HepG2 (cell line): ENCODE measurements around the gene PIM3. TPM values are rescaled to one million over a fixed set of nuclear protein-coding genes. Genes with fewer than 3 reads are reported as not detected.

Source experiments
- ATF5 ChIP-seq: sonication (generic); formaldehyde crosslinking; IDR thresholded peaks from 2 replicates; pipeline ENCODE4 v1.4.0; 2020; ENCODE audit warnings: mild to moderate bottlenecking, low read depth, missing genetic modification reagents
- CBFB ChIP-seq: sonication (generic); formaldehyde crosslinking; IDR thresholded peaks from 2 replicates; pipeline ENCODE4 v1.4.0; 2020; ENCODE audit warnings: missing genetic modification reagents
- IKZF5 ChIP-seq: IDR thresholded peaks from 2 replicates; pipeline ENCODE4 v1.6.1; 2018; ENCODE audit warnings: missing genetic modification reagents, mild to moderate bottlenecking, missing compliant biosample characterization
- JDP2 ChIP-seq: sonication (generic); formaldehyde crosslinking; IDR thresholded peaks from 2 replicates; pipeline ENCODE4 v1.8.1; 2022; ENCODE audit warnings: missing genetic modification reagents, borderline replicate concordance
- KLF13 ChIP-seq: sonication (generic); formaldehyde crosslinking; IDR thresholded peaks from 2 replicates; pipeline ENCODE4 v1.4.0; 2020; ENCODE audit warnings: mild to moderate bottlenecking, missing genetic modification reagents
- MAFG ChIP-seq: sonication (generic); formaldehyde crosslinking; IDR thresholded peaks from 2 replicates; pipeline ENCODE4 v1.5.1; 2020; ENCODE audit warnings: mild to moderate bottlenecking, missing genetic modification reagents
- NFIB ChIP-seq: sonication (generic); formaldehyde crosslinking; IDR thresholded peaks from 2 replicates; pipeline ENCODE4 v1.9.0; 2021; ENCODE audit warnings: missing genetic modification reagents, mild to moderate bottlenecking, borderline replicate concordance
- SALL1 ChIP-seq: sonication (generic); formaldehyde crosslinking; IDR thresholded peaks from 2 replicates; pipeline ENCODE4 v1.8.0; 2022; ENCODE audit warnings: mild to moderate bottlenecking, missing genetic modification reagents
- SSRP1 ChIP-seq: IDR thresholded peaks from 2 replicates; pipeline ENCODE4 v1.6.1; 2016; ENCODE audit warnings: control low read depth
- ZFYVE20 ChIP-seq: sonication (generic); formaldehyde crosslinking; IDR thresholded peaks from 2 replicates; pipeline ENCODE4 v1.8.0; 2023; ENCODE audit warnings: low read depth, mild to moderate bottlenecking, moderate library complexity, missing genetic modification reagents, borderline replicate concordance
- ZNF10 ChIP-seq: sonication (generic); formaldehyde crosslinking; IDR thresholded peaks from 2 replicates; pipeline ENCODE4 v1.4.0; 2020; ENCODE audit warnings: mild to moderate bottlenecking, low read depth, missing genetic modification reagents, borderline replicate concordance
- ZNF282 ChIP-seq: fragments of 450-650 bp; IDR thresholded peaks from 2 replicates; pipeline ENCODE4 v1.6.1; 2018; ENCODE audit not compliant: partially characterized antibody
- ZNF430 ChIP-seq: sonication (generic); formaldehyde crosslinking; IDR thresholded peaks from 2 replicates; pipeline ENCODE4 v1.9.0; 2021; ENCODE audit warnings: mild to moderate bottlenecking, missing genetic modification reagents
- ZNF577 ChIP-seq: sonication (generic); formaldehyde crosslinking; IDR thresholded peaks from 2 replicates; pipeline ENCODE4 v1.4.0; 2020; ENCODE audit warnings: mild to moderate bottlenecking, low read depth, missing genetic modification reagents, borderline replicate concordance
- ZNF619 ChIP-seq: sonication (generic); formaldehyde crosslinking; IDR thresholded peaks from 2 replicates; pipeline ENCODE4 v1.4.0; 2020; ENCODE audit warnings: mild to moderate bottlenecking, missing genetic modification reagents
- ZNF713 ChIP-seq: sonication (generic); formaldehyde crosslinking; IDR thresholded peaks from 2 replicates; pipeline ENCODE4 v1.4.0; 2020; ENCODE audit warnings: mild to moderate bottlenecking, missing genetic modification reagents
- ZNF792 ChIP-seq: IDR thresholded peaks from 2 replicates; pipeline ENCODE4 v1.6.1; 2016
- ZSCAN25 ChIP-seq: sonication (generic); formaldehyde crosslinking; IDR thresholded peaks from 2 replicates; pipeline ENCODE4 v1.8.0; 2022; ENCODE audit warnings: mild to moderate bottlenecking, missing genetic modification reagents
- ZZZ3 ChIP-seq: sonication (generic); formaldehyde crosslinking; IDR thresholded peaks from 2 replicates; pipeline ENCODE4 v1.4.0; 2020; ENCODE audit warnings: missing genetic modification reagents, mild to moderate bottlenecking, borderline replicate concordance
- polyA plus RNA-seq, 8 experiments: library from polyadenylated mRNA; depleted of rRNA in 3 of 8; stranded (reverse) in 7 of 8; unstranded in 1 of 8; fragments of >200 nt; fragmentation: Illumina TruSeq in 4 of 8; extraction: Trizol in 4 of 8; gene quantifications; 2 replicates each; pipeline versions ENCODE4 v1.2.1 to v1.2.3, GENCODE V29; 2011 to 2016; ENCODE audit warnings: low read depth in 4 of 8, missing spikeins in 1 of 8, mixed read lengths in 1 of 8; ENCODE audit not compliant: insufficient read depth in 1 of 8
- total RNA-seq, 5 experiments: library from RNA; depleted of rRNA; stranded (reverse); fragments of >200 nt; fragmentation: Illumina TruSeq; extraction: Trizol; gene quantifications; 2 replicates each; pipeline ENCODE4 v1.2.3, GENCODE V29; 2016; ENCODE audit warnings: low read depth in 1 of 5
- TF ChIP-seq, protein P1 (sequence below): IDR thresholded peaks from 2 replicates; pipeline ENCODE4 v1.6.1; 2016; ENCODE audit warnings: missing genetic modification reagents, missing compliant biosample characterization
- TF ChIP-seq, protein P2 (sequence below): sonication (generic); formaldehyde crosslinking; IDR thresholded peaks from 2 replicates; pipeline ENCODE4 v1.9.0; 2021; ENCODE audit warnings: mild to moderate bottlenecking, missing genetic modification reagents

Gene PIM3
- total and polyA plus RNA-seq, 2 of the 13 experiments (the other 11 are each of a cell fraction or from before 2014, with no cell fraction given): 21.6 to 31.2 TPM

- 0 out of 2 replicates have a peak, but pooled peaks have one; percentile 70 for TF ChIP-seq ZNF713
- TF ChIP-seq NFIB (CRISPR knock-in tag): no peak
- TF ChIP-seq, protein P1, sequence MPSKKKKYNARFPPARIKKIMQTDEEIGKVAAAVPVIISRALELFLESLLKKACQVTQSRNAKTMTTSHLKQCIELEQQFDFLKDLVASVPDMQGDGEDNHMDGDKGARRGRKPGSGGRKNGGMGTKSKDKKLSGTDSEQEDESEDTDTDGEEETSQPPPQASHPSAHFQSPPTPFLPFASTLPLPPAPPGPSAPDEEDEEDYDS (CRISPR knock-in tag): peak; percentile 74
- TF ChIP-seq ZNF430 (CRISPR knock-in tag): no peak
- no peak for TF ChIP-seq ZNF10 (CRISPR knock-in tag)
- TF ChIP-seq ATF5 (CRISPR knock-in tag): no peak
- TF ChIP-seq ZZZ3 (CRISPR knock-in tag): peak; percentile 61; the same call in 1 of the 2 replicates
- no peak for TF ChIP-seq ZNF619 (CRISPR knock-in tag)
- TF ChIP-seq, protein P2, sequence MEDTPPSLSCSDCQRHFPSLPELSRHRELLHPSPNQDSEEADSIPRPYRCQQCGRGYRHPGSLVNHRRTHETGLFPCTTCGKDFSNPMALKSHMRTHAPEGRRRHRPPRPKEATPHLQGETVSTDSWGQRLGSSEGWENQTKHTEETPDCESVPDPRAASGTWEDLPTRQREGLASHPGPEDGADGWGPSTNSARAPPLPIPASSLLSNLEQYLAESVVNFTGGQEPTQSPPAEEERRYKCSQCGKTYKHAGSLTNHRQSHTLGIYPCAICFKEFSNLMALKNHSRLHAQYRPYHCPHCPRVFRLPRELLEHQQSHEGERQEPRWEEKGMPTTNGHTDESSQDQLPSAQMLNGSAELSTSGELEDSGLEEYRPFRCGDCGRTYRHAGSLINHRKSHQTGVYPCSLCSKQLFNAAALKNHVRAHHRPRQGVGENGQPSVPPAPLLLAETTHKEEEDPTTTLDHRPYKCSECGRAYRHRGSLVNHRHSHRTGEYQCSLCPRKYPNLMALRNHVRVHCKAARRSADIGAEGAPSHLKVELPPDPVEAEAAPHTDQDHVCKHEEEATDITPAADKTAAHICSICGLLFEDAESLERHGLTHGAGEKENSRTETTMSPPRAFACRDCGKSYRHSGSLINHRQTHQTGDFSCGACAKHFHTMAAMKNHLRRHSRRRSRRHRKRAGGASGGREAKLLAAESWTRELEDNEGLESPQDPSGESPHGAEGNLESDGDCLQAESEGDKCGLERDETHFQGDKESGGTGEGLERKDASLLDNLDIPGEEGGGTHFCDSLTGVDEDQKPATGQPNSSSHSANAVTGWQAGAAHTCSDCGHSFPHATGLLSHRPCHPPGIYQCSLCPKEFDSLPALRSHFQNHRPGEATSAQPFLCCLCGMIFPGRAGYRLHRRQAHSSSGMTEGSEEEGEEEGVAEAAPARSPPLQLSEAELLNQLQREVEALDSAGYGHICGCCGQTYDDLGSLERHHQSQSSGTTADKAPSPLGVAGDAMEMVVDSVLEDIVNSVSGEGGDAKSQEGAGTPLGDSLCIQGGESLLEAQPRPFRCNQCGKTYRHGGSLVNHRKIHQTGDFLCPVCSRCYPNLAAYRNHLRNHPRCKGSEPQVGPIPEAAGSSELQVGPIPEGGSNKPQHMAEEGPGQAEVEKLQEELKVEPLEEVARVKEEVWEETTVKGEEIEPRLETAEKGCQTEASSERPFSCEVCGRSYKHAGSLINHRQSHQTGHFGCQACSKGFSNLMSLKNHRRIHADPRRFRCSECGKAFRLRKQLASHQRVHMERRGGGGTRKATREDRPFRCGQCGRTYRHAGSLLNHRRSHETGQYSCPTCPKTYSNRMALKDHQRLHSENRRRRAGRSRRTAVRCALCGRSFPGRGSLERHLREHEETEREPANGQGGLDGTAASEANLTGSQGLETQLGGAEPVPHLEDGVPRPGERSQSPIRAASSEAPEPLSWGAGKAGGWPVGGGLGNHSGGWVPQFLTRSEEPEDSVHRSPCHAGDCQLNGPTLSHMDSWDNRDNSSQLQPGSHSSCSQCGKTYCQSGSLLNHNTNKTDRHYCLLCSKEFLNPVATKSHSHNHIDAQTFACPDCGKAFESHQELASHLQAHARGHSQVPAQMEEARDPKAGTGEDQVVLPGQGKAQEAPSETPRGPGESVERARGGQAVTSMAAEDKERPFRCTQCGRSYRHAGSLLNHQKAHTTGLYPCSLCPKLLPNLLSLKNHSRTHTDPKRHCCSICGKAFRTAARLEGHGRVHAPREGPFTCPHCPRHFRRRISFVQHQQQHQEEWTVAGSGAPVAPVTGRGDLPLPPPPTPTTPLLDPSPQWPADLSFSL (CRISPR knock-in tag): no peak
- TF ChIP-seq ZSCAN25: peak; percentile 87; the same call in 1 of the 2 replicates
- TF ChIP-seq SALL1 (CRISPR knock-in tag): peak; percentile 43
- TF ChIP-seq SSRP1: 0 out of 2 replicates have a peak, but pooled peaks have one; percentile 57
- TF ChIP-seq ZNF577 (CRISPR knock-in tag): no peak
- 0 out of 2 replicates have a peak, but pooled peaks have one; percentile 66 for TF ChIP-seq KLF13
- peak; percentile 60; the same call in 1 of the 2 replicates for TF ChIP-seq ZNF792
- 0 out of 2 replicates have a peak, but pooled peaks have one; percentile 23 for TF ChIP-seq CBFB (CRISPR knock-in tag)
- peak; percentile 66; the same call in 1 of the 2 replicates for TF ChIP-seq IKZF5 (CRISPR knock-in tag)
- no peak for TF ChIP-seq ZFYVE20 (CRISPR knock-in tag)
- no peak for TF ChIP-seq MAFG
- no peak for TF ChIP-seq JDP2
- peak; percentile 35 for TF ChIP-seq ZNF282
These were observed 17.8 kb upstream of the PIM3 start (continued) for GRCh38 chr22:49942565-49943404.
